CD14-positive monocyte (primary cell): ENCODE data around the gene PLA2G15. TPM values are rescaled to one million over a fixed set of nuclear protein-coding genes. Genes with fewer than 3 reads are reported as not detected.

Experiments
- DNase-seq, 3 donors: peaks; one replicate each; pipeline ENCODE4 v3.0.0-alpha.2; 2011 to 2022
- H2AFZ ChIP-seq: 2 replicates; pipeline ENCODE4 v1.6.0; 2012; ENCODE audit warnings: mild to moderate bottlenecking, low read depth, low read length, inconsistent platforms; ENCODE audit not compliant: insufficient read depth, poor library complexity, severe bottlenecking
- H3K27ac ChIP-seq, 2 donors: 1 replicate in 1 of 2; 2 replicates in 1 of 2; pipeline ENCODE4 v1.5.1; 2012 to 2013; ENCODE audit warnings: low read length in 2 of 2, control low read depth in 1 of 2, inconsistent platforms in 1 of 2, low read depth in 1 of 2, mild to moderate bottlenecking in 1 of 2
- H3K27me3 ChIP-seq, 2 donors: one replicate each; pipeline versions ENCODE4 v1.6.0 to v1.6.1; 2011 to 2013; ENCODE audit warnings: low read length in 2 of 2; ENCODE audit not compliant: control insufficient read depth in 2 of 2, insufficient read depth in 2 of 2
- H3K36me3 ChIP-seq, 2 donors: replicated peaks in 1 of 2; 1 replicate in 1 of 2; 2 replicates in 1 of 2; pipeline versions ENCODE4 v1.5.1 to v1.6.1; 2012 to 2013; ENCODE audit warnings: low read length in 2 of 2, control low read depth in 1 of 2, inconsistent platforms in 1 of 2, mild to moderate bottlenecking in 1 of 2; ENCODE audit not compliant: insufficient read depth in 2 of 2, control insufficient read depth in 1 of 2
- H3K4me1 ChIP-seq, 2 donors: 1 replicate in 1 of 2; 2 replicates in 1 of 2; pipeline versions ENCODE4 v1.5.1 to v1.6.1; 2012 to 2013; ENCODE audit warnings: low read length in 2 of 2, control low read depth in 1 of 2, inconsistent platforms in 1 of 2, mild to moderate bottlenecking in 1 of 2, moderate library complexity in 1 of 2; ENCODE audit not compliant: insufficient read depth in 2 of 2, control insufficient read depth in 1 of 2
- H3K4me2 ChIP-seq: replicated peaks from 2 replicates; pipeline ENCODE3; 2012; ENCODE audit warnings: low read length, moderate library complexity, mild to moderate bottlenecking; ENCODE audit not compliant: poor library complexity, severe bottlenecking; ENCODE audit errors: extremely low read depth
- H3K4me3 ChIP-seq, 3 experiments: fragments of 200-600 bp in 1 of 3; sonication (generic) in 1 of 3; replicated peaks in 1 of 3; 1 replicate in 2 of 3; 2 replicates in 1 of 3; pipeline ENCODE4 v1.5.1; 2011 to 2013; ENCODE audit warnings: low read length in 3 of 3, mild to moderate bottlenecking in 3 of 3, control low read depth in 2 of 3, low read depth in 2 of 3, inconsistent platforms in 1 of 3, moderate library complexity in 1 of 3
- H3K79me2 ChIP-seq: 2 replicates; pipeline ENCODE4 v1.6.0; 2012; ENCODE audit warnings: mild to moderate bottlenecking, control low read depth, inconsistent platforms, low read length, moderate library complexity; ENCODE audit not compliant: insufficient read depth
- H3K9ac ChIP-seq: 2 replicates; pipeline ENCODE4 v1.6.0; 2017; ENCODE audit warnings: low read length, mild to moderate bottlenecking; ENCODE audit not compliant: insufficient read depth, poor library complexity, severe bottlenecking
- H3K9me3 ChIP-seq, 2 donors: replicated peaks in 1 of 2; 1 replicate in 1 of 2; 2 replicates in 1 of 2; pipeline versions ENCODE4 v1.5.1 to v1.6.1; 2012 to 2013; ENCODE audit warnings: low read length in 2 of 2, control low read depth in 1 of 2; ENCODE audit not compliant: control insufficient read depth in 1 of 2, insufficient read depth in 1 of 2
- H4K20me1 ChIP-seq: 2 replicates; pipeline ENCODE4 v1.6.0; 2012; ENCODE audit warnings: mild to moderate bottlenecking, low read length, control low read depth, moderate library complexity; ENCODE audit not compliant: insufficient read depth
- H3K27ac Mint-ChIP-seq, 7 donors: one replicate each; pipeline ENCODE4 v1.8.0; 2020; ENCODE audit warnings: mild to moderate bottlenecking in 7 of 7, mixed read lengths in 7 of 7, moderate library complexity in 6 of 7, inconsistent platforms in 2 of 7
- H3K27me3 Mint-ChIP-seq, 3 donors: one replicate each; pipeline ENCODE4 v1.8.0; 2021 to 2022; ENCODE audit warnings: low read depth in 3 of 3, mild to moderate bottlenecking in 3 of 3, mixed read lengths in 3 of 3, moderate library complexity in 3 of 3, inconsistent platforms in 1 of 3
- H3K36me3 Mint-ChIP-seq, 2 donors: one replicate each; pipeline ENCODE4 v1.8.0; 2020; ENCODE audit warnings: mixed read lengths in 2 of 2, inconsistent platforms in 1 of 2, mild to moderate bottlenecking in 1 of 2
- H3K4me1 Mint-ChIP-seq: one replicate; pipeline ENCODE4 v1.8.0; 2020; ENCODE audit warnings: mild to moderate bottlenecking, mixed read lengths
- H3K4me3 Mint-ChIP-seq, 2 donors: one replicate each; pipeline ENCODE4 v1.8.0; 2020; ENCODE audit warnings: mild to moderate bottlenecking in 2 of 2, mixed read lengths in 2 of 2, moderate library complexity in 1 of 2
- H3K9me3 Mint-ChIP-seq, 7 donors: one replicate each; pipeline ENCODE4 v1.8.0; 2020 to 2022; ENCODE audit warnings: mixed read lengths in 7 of 7, mild to moderate bottlenecking in 6 of 7, moderate library complexity in 6 of 7, inconsistent platforms in 2 of 7
- WGBS: methylation state at CpG from one replicate; pipeline ENCODE4 v1.1.5; 2013; ENCODE audit warnings: missing lambda C conversion rate; ENCODE audit not compliant: insufficient coverage; 5-methylcytosine and 5-hydroxymethylcytosine counted together
- intact Hi-C, 2 donors: fragments of 100-400 bp; cut with micrococcal nuclease; formaldehyde crosslinking; loops; one replicate each; pipeline versions ENCODE4 v1.15.0 to v1.15.1; 2023
- polyA plus RNA-seq, 3 donors: library from polyadenylated mRNA; depleted of rRNA in 1 of 3; unstranded in 2 of 3; stranded (reverse) in 1 of 3; fragments of 300-500 nt in 2 of 3; fragments of >200 nt in 1 of 3; fragmentation: Illumina TruSeq in 2 of 3; gene quantifications; 1 replicate in 2 of 3; 2 replicates in 1 of 3; pipeline ENCODE4 v1.2.3, GENCODE V29; 2012 to 2021
- TF ChIP-seq, protein P1 (sequence below): fragments of 200-600 bp; IDR thresholded peaks from one replicate; pipeline ENCODE4 v1.8.0; 2022; ENCODE audit warnings: antibody characterized with exemption, mild to moderate bottlenecking

PLA2G15 gene
- polyA plus RNA-seq, 3 donors: 27.8 to 34.8 (median 29.5) TPM

DNA sequence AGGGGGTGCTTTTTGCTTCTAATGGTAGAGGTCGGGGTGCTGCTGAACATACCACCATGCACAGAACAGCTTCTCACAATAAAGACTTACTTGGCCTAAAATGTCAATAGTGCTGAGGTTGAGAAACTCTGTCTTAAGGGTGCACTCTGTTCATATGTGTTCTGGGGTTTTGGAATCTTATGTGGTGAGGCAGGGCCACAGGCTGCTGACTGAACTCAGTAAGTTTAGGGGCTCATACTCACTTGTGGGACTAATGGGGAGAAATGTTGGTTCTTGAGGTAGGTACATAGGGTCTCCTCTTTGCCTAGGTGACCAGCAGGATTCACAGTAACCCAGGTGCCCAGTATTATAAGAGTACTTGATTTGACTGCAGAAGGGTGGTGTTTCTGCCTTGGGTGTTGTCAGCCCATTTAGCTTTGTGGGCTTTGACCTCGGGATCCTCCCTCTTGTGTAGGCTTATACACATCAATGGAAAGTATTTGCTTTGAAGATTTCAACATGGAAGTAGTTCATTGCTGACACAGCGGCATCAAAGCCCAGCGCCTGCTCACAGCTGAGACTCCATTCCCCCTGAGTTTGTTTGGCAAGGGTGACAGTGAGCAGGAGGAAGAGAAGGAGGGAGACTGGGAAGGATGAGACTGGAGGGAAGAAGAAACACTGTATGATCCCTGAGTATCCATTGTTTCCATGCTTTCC lies 36.3 kb downstream of the PLA2G15 start:
- Mint-ChIP-seq H3K27ac (peak overlapping the region in 2 of 7 donors; percentile 5 to 67), H3K27me3 (no peaks in the 10 kb centered on the region), H3K4me3 (no peak overlapping the region), H3K4me1 (peaks cover 47% of the 10 kb centered on the region), H3K36me3 (peaks cover 32 to 53% of the 10 kb centered on the region in 2 donors), H3K9me3 (peaks cover 0 to 2% (median 0%) of the 10 kb centered on the region in 7 donors)
- H3K27ac ChIP-seq: no peak overlapping the region
- intact Hi-C loops: no loop called here
- no peak overlapping the region for H3K4me3 ChIP-seq
- H3K79me2 ChIP-seq: peaks cover 28% of the 10 kb centered on the region
- no peaks in the 10 kb centered on the region for H3K27me3 ChIP-seq
- H3K36me3 ChIP-seq: peaks cover 8 to 28% of the 10 kb centered on the region in 2 donors
- WGBS: 100% methylated on average over 2 of the region's 4 CpGs
- TF ChIP-seq, protein P1, sequence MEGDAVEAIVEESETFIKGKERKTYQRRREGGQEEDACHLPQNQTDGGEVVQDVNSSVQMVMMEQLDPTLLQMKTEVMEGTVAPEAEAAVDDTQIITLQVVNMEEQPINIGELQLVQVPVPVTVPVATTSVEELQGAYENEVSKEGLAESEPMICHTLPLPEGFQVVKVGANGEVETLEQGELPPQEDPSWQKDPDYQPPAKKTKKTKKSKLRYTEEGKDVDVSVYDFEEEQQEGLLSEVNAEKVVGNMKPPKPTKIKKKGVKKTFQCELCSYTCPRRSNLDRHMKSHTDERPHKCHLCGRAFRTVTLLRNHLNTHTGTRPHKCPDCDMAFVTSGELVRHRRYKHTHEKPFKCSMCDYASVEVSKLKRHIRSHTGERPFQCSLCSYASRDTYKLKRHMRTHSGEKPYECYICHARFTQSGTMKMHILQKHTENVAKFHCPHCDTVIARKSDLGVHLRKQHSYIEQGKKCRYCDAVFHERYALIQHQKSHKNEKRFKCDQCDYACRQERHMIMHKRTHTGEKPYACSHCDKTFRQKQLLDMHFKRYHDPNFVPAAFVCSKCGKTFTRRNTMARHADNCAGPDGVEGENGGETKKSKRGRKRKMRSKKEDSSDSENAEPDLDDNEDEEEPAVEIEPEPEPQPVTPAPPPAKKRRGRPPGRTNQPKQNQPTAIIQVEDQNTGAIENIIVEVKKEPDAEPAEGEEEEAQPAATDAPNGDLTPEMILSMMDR: no peak
- no peaks in the 10 kb centered on the region for H4K20me1 ChIP-seq
- no peak overlapping the region for H3K9ac ChIP-seq
- peaks cover 42 to 45% of the 10 kb centered on the region in 2 donors for H3K4me1 ChIP-seq
- DNase-seq: no peak
- no peak overlapping the region for H3K4me2 ChIP-seq
- H2AFZ ChIP-seq: no peak overlapping the region
- H3K9me3 ChIP-seq: no peaks in the 10 kb centered on the region

DNA sequence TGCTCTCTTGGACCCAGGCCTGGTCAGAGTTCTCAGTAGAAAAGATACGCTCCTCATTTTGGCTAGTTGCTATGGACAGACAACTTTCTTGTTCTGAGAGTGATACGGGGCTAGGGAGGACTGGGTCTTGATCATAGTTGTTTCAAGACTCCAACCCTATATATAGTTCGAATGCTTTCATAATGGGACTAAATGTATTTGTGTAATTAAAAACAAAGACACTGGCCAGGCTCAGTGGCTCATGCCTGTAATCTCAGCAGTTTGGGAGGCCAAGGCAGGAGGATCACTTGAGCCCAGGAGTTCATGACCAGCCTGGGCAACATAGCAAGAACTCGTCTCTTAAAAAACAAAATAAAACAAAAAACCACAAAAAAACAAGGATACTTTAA lies 36.9 kb downstream of the PLA2G15 start:
- no peak overlapping the region for H3K9ac ChIP-seq
- H2AFZ ChIP-seq: no peak overlapping the region
- Mint-ChIP-seq H3K27ac (peak overlapping the region in 1 of 7 donors; percentile 34), H3K27me3 (no peaks in the 10 kb centered on the region), H3K36me3 (peaks cover 32 to 49% of the 10 kb centered on the region in 2 donors), H3K9me3 (peaks cover 0 to 2% (median 0%) of the 10 kb centered on the region in 7 donors), H3K4me1 (peaks cover 53% of the 10 kb centered on the region), H3K4me3 (no peak overlapping the region)
- H3K79me2 ChIP-seq: peaks cover 33% of the 10 kb centered on the region
- DNase-seq: no peak
- H3K36me3 ChIP-seq: peaks cover 8 to 30% of the 10 kb centered on the region in 2 donors
- H3K9me3 ChIP-seq: no peaks in the 10 kb centered on the region
- H3K4me3 ChIP-seq: no peak overlapping the region
- TF ChIP-seq, protein P1: no peak
- no CpG with 5 or more reads among the region's 4 CpGs for WGBS
- H3K4me2 ChIP-seq: no peak overlapping the region
- H4K20me1 ChIP-seq: no peaks in the 10 kb centered on the region
- intact Hi-C loops: no loop called here
- peaks cover 47 to 50% of the 10 kb centered on the region in 2 donors for H3K4me1 ChIP-seq
- no peaks in the 10 kb centered on the region for H3K27me3 ChIP-seq
- no peak overlapping the region for H3K27ac ChIP-seq
